ENCODE results near the gene HPN. TPM values are rescaled to one million over a fixed set of nuclear protein-coding genes. Genes with fewer than 3 reads are reported as not detected.
"Not testable (repeated sequence)": the region's sequence is repeated elsewhere in the genome, so short reads cannot be mapped to it uniquely, and the experiment has no call there.

Gene HPN
- under 1 TPM in 1 of 2 experiments, not detected in 1; 0.09 TPM for total RNA-seq

DNA sequence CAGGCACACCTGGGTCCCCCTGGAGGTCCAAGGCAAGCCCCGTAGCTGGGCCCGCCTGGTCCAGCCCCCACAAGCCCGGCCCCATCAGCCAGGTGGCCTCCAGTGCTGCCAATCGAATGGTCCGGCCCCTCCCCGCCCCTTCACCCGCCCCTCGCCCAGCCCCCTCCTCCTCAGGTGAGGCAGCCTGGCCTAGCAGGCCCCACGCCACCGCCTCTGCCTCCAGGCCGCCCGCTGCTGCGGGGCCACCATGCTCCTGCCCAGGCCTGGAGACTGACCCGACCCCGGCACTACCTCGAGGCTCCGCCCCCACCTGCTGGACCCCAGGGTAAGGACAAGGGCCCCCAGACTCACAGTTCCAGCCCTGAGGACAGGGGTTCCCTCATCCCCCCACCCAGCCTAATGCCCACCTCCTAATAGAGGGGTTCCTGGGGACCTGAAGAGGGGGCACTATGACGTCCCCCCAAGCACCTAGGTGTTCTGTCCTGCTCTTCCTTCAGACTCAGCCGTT is at the start of gene HPN:
Gene HPN, plus strand, starts transcription at position 174 of the 508 bp plus-strand sequence. CDS start 786 bp downstream, outside the sequence.
- ChIA-PET POLR2A (no interaction called here), CTCF (interaction anchor here (0.8 kb wide), 1 partner anchor 13 kb away, joined by 3 read pairs; no protein-coding TSS in a partner anchor)
- Mint-ChIP-seq H3K9me3 (ENCODE audit: low read depth) (no peaks in the 10 kb centered on the region), H3K4me3 (peak within 1 kb of the TSS; percentile 50), H3K27ac (peak within 1 kb of the TSS; percentile 9), H3K36me3 (ENCODE audit: low read depth) (no peaks in the 10 kb centered on the region), H3K27me3 (peaks cover 4% of the 10 kb centered on the region), H3K4me1 (peaks cover 27% of the 10 kb centered on the region)
- ATAC-seq, result no peak
- DNase-seq, result no peak
- intact Hi-C loops (cut with DNase I, micrococcal nuclease), result no loop called here

DNA sequence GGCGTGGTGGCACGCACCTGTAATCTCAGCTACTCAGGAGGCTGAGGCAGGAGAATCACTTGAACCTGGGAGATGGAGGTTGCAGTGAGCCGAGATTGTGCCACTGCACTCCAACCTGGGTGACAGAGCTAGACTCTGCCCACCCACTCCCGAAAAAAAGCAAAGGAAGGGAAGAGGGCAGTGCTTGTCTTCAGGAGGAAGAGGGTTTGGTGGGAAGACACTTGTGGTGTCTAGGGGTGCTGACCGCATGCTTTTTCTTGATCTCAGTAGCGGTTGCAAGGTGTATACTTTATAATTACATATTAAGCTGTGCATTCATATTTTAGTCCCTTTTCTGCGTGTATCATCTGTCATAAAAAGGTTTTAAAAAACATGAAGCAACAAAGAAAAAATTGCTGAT is 48.9 kb upstream of the HPN start:
- CTCF ChIA-PET, result interaction anchor here (0.7 to 0.8 kb wide), 2 partner anchors 14 to 19 kb away, joined by 3 read pairs; no protein-coding TSS in a partner anchor
- POLR2A ChIA-PET; DNase-seq; H3K9me3 Mint-ChIP-seq (ENCODE audit: low read depth); H3K27me3 Mint-ChIP-seq; ATAC-seq; H3K36me3 Mint-ChIP-seq (ENCODE audit: low read depth); H3K4me3 Mint-ChIP-seq: not testable (repeated sequence)
- H3K27ac Mint-ChIP-seq, result peak overlapping the region; percentile 93
- H3K4me1 Mint-ChIP-seq, result peaks cover 72% of the 10 kb centered on the region
- intact Hi-C loops (cut with DNase I, micrococcal nuclease), result loop anchor here in 1 of 2 experiments (5.0 kb wide), 1 partner anchor 220 kb away; no protein-coding TSS in a partner anchor

DNA sequence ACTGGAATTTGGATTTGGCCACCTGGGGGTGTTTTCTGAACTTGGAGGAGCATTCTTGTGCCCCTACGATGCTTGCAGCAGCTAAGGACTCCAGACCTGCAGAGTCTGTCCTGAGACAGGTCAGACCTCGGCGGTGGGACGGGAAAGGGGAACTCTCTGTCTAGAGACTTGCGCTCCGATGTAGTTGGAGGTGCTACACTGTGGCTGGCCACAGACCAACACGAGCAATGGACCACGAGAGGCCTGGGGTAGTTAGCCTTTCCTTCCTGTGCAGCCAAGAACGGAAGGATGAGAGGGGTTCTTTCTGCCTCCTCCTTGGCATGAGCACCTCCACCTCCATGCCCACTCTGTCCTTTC is 47.3 kb upstream of the HPN start:
- CTCF ChIA-PET, result interaction anchor here (1.2 kb wide), 1 partner anchor 21 kb away, joined by 3 read pairs; no protein-coding TSS in a partner anchor
- H3K4me1 Mint-ChIP-seq, result peaks cover 70% of the 10 kb centered on the region
- peaks cover 3% of the 10 kb centered on the region for H3K9me3 Mint-ChIP-seq (ENCODE audit: low read depth)
- POLR2A ChIA-PET, result no interaction called here
- no peak for ATAC-seq
- H3K36me3 Mint-ChIP-seq (ENCODE audit: low read depth), result no peaks in the 10 kb centered on the region
- H3K4me3 Mint-ChIP-seq, result no peak overlapping the region
- no peak for DNase-seq
- intact Hi-C loops (cut with DNase I, micrococcal nuclease), result loop anchor here in 1 of 2 experiments (5.0 kb wide), 1 partner anchor 218 kb away; no protein-coding TSS in a partner anchor
- H3K27me3 Mint-ChIP-seq, result no peaks in the 10 kb centered on the region
- no peak overlapping the region for H3K27ac Mint-ChIP-seq

DNA sequence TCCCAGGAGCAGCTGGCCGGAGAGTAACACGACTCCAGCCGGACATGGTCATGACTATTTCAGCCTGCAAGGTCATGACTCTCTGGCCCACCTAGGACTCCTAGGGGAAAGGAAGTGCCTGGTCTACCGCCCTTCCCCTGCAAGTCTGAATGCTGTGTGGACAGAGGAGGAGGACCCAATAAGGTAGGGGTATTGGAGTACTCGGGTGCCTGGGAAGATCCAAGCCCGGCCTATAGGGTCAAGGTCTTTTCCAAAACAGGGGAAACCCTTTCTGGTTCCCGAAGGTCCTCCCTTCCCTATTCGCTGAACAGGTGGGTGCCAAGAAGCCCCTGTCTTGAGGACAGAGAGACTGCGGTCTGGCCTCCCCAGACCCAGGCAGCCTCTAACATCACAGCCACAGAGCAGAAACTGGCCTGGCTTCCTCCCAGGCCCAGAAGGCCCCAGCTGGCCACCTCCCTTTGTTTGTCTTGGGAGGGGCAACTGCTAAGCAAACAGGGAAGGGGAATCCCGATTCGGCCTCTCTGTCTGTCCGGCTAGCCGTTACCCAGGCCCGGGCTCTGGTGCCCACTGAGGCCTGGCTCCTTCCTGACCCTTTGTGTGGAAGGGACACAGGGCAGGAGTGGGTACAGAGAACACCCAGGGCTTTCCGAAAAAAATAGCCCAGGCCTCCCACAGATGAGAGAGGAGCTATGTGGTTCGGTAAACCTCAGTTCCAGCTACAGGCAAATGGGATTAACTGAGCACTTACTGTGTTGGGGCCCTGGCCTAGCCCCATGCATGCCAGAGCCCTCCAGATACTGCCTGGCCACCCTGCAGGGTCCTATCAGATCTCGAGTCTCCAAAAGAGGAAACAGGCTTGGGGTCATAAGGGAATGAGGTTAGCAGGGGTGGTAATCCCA is 46.6 kb upstream of the HPN start:
- intact Hi-C loops (cut with DNase I, micrococcal nuclease), result loop anchor here in 1 of 2 experiments (5.0 kb wide), 1 partner anchor 217 kb away; no protein-coding TSS in a partner anchor
- Mint-ChIP-seq H3K4me3 (no peak overlapping the region), H3K27ac (no peak overlapping the region), H3K4me1 (peaks cover 67% of the 10 kb centered on the region), H3K36me3 (ENCODE audit: low read depth) (no peaks in the 10 kb centered on the region), H3K9me3 (ENCODE audit: low read depth) (peaks cover 3% of the 10 kb centered on the region), H3K27me3 (no peaks in the 10 kb centered on the region)
- ChIA-PET CTCF (interaction anchor here (0.5 to 2.2 kb wide), 6 partner anchors 9 to 1978 kb away, joined by 3 to 6 read pairs (median 3); no protein-coding TSS in a partner anchor), POLR2A (no interaction called here)
- DNase-seq, result no peak
- ATAC-seq, result no peak

DNA sequence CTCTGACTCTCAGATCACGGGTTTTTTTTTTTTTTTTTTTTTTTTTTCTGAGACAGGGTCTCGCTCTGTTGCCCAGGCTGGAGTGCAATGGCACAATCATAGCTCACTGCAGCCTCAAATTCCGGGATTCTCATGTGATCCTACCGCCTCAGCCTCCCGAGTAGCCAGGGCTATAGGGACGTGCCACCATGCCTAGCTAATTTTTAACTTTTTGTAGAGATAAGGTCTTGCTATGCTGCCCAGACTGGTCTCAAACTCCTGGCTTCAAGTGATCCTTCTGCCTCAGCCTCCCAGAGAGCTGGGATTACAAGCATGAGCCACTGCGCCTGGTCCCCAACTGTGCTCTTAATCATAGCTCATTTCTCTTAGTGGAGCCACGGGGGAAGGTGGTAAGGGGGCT is 46.0 kb upstream of the HPN start:
- ATAC-seq (no peak), DNase-seq (no peak)
- peaks cover 3% of the 10 kb centered on the region for H3K9me3 Mint-ChIP-seq (ENCODE audit: low read depth)
- H3K27ac Mint-ChIP-seq, result peak overlapping the region; percentile 98
- no peaks in the 10 kb centered on the region for H3K36me3 Mint-ChIP-seq (ENCODE audit: low read depth)
- no peaks in the 10 kb centered on the region for H3K27me3 Mint-ChIP-seq
- ChIA-PET CTCF (interaction anchor here (0.8 to 2.2 kb wide), 4 partner anchors 10 to 49 kb away, joined by 3 to 6 read pairs (median 3); no protein-coding TSS in a partner anchor), POLR2A (no interaction called here)
- H3K4me3 Mint-ChIP-seq, result no peak overlapping the region
- intact Hi-C loops (cut with DNase I, micrococcal nuclease), result no loop called here
- H3K4me1 Mint-ChIP-seq, result peaks cover 61% of the 10 kb centered on the region

DNA sequence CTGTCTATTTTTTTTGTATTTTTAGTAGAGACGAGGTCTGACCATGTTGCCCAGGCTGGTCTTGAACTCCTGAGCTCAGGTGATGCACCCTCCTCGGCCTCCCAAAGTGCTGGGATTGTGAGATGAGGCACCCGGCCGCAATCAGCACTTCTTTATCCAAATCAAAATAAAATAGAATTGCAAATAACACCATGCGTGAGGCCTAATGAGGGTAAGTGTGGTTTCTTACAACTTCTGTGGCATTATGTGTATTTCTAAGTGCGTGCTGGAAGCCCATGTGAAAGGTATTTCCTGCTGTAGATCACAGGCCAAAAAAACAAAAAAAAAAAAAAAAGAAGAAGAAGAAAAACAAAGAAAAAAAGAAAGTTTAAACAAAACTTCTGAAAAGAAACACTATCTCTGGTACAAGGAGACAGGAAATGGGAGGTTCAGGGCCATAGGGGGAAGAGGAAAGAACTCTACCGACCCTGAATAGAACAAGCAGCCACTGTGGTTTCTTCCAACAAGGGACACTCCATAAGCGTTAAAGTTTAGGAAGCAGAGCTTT is 44.4 kb upstream of the HPN start:
- CTCF ChIA-PET, result interaction anchor here (0.7 to 2.2 kb wide), 3 partner anchors 10 to 47 kb away, joined by 3 to 6 read pairs (median 3); no protein-coding TSS in a partner anchor
- Mint-ChIP-seq H3K36me3 (ENCODE audit: low read depth) (peaks cover 14% of the 10 kb centered on the region), H3K4me3 (peak overlapping the region; percentile 100), H3K27ac (peak overlapping the region; percentile 98), H3K9me3 (ENCODE audit: low read depth) (no peaks in the 10 kb centered on the region), H3K27me3 (no peaks in the 10 kb centered on the region), H3K4me1 (peaks cover 56% of the 10 kb centered on the region)
- DNase-seq, result no peak
- POLR2A ChIA-PET, result interaction anchor here (0.6 to 0.7 kb wide), 2 partner anchors 9 to 749 kb away, joined by 3 to 5 read pairs; partner anchors contain the start of gene PSENEN
- ATAC-seq, result no peak
- intact Hi-C loops (cut with DNase I, micrococcal nuclease), result no loop called here

DNA sequence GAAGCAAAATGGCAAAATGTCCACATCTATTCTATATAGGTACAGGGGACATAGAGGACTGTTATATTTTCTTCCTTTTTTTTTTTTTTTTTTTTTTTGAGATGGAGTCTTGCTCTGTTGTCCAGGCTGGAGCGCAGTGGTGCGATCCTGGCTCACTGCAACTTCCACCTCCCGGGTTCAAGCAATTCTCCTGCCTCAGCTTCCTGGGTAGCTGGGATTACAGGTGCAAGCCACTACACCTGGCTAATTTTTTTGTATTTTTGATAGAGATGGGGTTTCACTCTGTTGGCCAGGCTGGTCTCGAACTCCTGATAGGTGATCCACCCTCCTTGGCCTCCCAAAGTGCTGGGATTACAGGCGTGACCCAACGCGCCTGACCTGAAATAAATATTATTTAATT is 43.3 kb upstream of the HPN start:
- DNase-seq; ATAC-seq; H3K27me3 Mint-ChIP-seq; CTCF ChIA-PET; H3K9me3 Mint-ChIP-seq (ENCODE audit: low read depth): not testable (repeated sequence)
- Mint-ChIP-seq H3K4me3 (peak overlapping the region; percentile 100), H3K4me1 (peaks cover 60% of the 10 kb centered on the region), H3K27ac (peak overlapping the region; percentile 98), H3K36me3 (ENCODE audit: low read depth) (peaks cover 25% of the 10 kb centered on the region)
- intact Hi-C loops (cut with DNase I, micrococcal nuclease), result loop anchor here in 1 of 2 experiments (2.0 kb wide), 1 partner anchor 13 kb away; no protein-coding TSS in a partner anchor
- POLR2A ChIA-PET, result interaction anchor here (1.7 kb wide), 1 partner anchor 9 kb away, joined by 15 read pairs; no protein-coding TSS in a partner anchor

DNA sequence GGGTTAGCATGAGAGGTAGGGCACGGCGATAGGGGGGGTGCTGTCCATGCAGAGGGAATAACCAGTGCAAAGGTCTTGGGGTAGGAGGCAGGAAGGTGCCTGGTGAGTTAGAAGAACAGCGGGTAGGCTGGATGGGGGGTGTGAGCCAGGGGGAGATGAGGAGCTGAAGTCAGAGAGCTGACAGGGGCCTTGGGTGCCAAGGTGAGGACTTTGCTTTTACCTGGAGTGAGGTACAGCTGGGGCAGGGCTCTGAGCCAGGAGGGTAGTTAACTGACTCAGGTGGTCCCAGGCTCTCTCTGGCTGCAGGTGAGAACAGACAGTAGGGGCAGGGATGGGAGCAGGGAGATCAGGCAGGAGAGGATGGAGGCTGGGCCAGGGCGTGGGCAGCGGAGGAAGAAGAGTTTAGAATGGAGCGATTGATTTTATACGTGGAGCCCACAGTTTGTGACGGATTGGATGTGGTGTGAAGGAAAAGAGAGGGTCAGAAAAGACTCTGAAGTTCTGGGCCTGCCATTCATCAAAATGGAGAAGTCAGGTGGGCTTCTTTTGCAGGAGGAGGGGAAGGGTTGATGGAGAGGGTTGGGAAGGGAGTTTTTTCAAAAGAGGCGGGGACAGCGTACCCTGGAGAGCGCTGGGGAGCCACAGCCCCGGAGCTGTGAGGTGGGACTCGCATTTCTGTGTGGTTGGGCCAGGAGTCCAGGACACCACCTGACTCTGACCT is 42.6 kb upstream of the HPN start:
- Mint-ChIP-seq H3K27ac (peak overlapping the region; percentile 90), H3K4me1 (peaks cover 65% of the 10 kb centered on the region), H3K27me3 (no peaks in the 10 kb centered on the region), H3K4me3 (peak overlapping the region; percentile 100), H3K36me3 (ENCODE audit: low read depth) (peaks cover 30% of the 10 kb centered on the region), H3K9me3 (ENCODE audit: low read depth) (no peaks in the 10 kb centered on the region)
- intact Hi-C loops (cut with DNase I, micrococcal nuclease), result loop anchor here in 1 of 2 experiments (2.0 kb wide), 1 partner anchor 14 kb away; no protein-coding TSS in a partner anchor
- ChIA-PET CTCF (interaction anchor here (0.6 to 3.4 kb wide), 3 partner anchors 7 to 25 kb away, joined by 3 to 26 read pairs (median 3); no protein-coding TSS in a partner anchor), POLR2A (interaction anchor here (1.7 to 3.1 kb wide), 2 partner anchors 9 to 25 kb away, joined by 14 to 15 read pairs; no protein-coding TSS in a partner anchor)
- ATAC-seq (no peak), DNase-seq (no peak)

DNA sequence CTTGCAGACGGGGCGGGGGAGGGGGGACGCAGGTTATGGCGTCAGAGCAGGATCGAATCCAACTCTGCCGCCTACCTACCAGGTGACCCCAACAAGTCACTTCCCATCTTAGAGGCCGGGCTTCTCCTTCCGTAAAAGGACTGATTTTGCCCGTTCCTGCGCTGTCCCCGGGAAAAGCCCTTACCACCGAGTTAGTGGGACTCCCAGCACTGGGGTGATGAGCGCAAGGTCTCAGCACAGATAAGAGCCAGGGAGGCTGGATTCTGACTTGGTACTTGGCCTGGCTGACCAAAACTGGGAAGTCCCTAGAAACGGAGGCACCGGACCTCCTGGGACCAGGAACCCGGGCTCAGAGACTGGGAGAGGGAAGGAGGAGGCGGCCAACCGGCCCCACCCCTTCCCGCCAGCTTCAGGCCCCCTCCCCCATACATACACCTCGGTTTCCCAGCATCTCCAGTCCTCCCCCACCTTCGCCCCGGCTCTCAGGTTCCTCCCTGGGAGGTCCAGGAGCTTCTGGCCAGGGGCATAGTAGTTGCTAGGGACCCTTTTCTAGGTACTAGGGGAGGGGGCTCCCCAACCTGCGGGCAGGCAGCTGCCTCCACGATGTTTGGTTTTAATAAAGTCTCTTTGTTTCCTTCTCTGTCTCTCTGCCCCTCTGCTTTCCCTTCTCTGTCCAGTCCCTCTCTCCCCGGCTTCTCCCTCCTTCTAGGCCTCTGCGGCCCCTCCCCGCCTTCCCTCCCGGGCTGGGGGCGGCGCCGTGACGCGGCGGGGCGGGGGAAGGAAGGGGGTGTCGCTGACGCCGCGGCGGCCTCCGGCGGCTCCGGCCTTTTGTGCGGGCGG is 41.8 kb upstream of the HPN start, which contains the start of gene GRAMD1A:
Gene GRAMD1A, plus strand, starts transcription at position 826 of the 840 bp plus-strand sequence. CDS start 156 bp downstream, outside the sequence.
- CTCF ChIA-PET, result interaction anchor here (0.6 to 3.4 kb wide), 4 partner anchors 8 to 44 kb away, joined by 3 to 26 read pairs (median 4); no protein-coding TSS in a partner anchor
- DNase-seq, result peak; percentile 87
- H3K4me1 Mint-ChIP-seq, result peaks cover 69% of the 10 kb centered on the region
- H3K9me3 Mint-ChIP-seq (ENCODE audit: low read depth), result no peaks in the 10 kb centered on the region
- H3K4me3 Mint-ChIP-seq, result peak within 1 kb of the TSS; percentile 100
- POLR2A ChIA-PET, result interaction anchor here (1.7 to 3.1 kb wide), 2 partner anchors 10 to 26 kb away, joined by 14 to 15 read pairs; no protein-coding TSS in a partner anchor
- no peaks in the 10 kb centered on the region for H3K27me3 Mint-ChIP-seq
- intact Hi-C loops (cut with DNase I, micrococcal nuclease), result loop anchor here (1.0 to 5.0 kb wide), 5 partner anchors 15 to 1627 kb away; partner anchors contain the start of genes CEBPG (in 1 of the 2), SCGB2B2 (in 1 of the 2), ZNF302 (in 1 of the 2) and ZNF792 (in 1 of the 2)
- peak; percentile 55 for ATAC-seq
- H3K36me3 Mint-ChIP-seq (ENCODE audit: low read depth), result peaks cover 36% of the 10 kb centered on the region
- peak within 1 kb of the TSS; percentile 100 for H3K27ac Mint-ChIP-seq
